HepG2 (cell line): Measurements from ENCODE around the gene SLCO2B1. TPM values are rescaled to one million over a fixed set of nuclear protein-coding genes. Genes with fewer than 3 reads are reported as not detected.
A peak's percentile ranks its signal among the peaks of the same experiment; 100 is the strongest.

Source experiments
- BRD4 ChIP-seq: sonication (generic); formaldehyde crosslinking; IDR thresholded peaks from 2 replicates; pipeline ENCODE4 v1.4.0; 2020; ENCODE audit warnings: missing genetic modification reagents
- CBFB ChIP-seq: sonication (generic); formaldehyde crosslinking; IDR thresholded peaks from 2 replicates; pipeline ENCODE4 v1.4.0; 2020; ENCODE audit warnings: missing genetic modification reagents
- CBX2 ChIP-seq, 2 experiments: fragments of 200-600 bp in 1 of 2; sonication (generic); formaldehyde crosslinking in 1 of 2; IDR thresholded peaks; 2 replicates each; pipeline versions ENCODE4 v1.7.0 to v1.8.1; 2018 to 2022; ENCODE audit warnings: low read depth in 2 of 2, low read length in 1 of 2, mild to moderate bottlenecking in 1 of 2, missing genetic modification reagents in 1 of 2
- EP300 ChIP-seq, 3 experiments: sonication (generic) in 1 of 3; formaldehyde crosslinking in 1 of 3; IDR thresholded peaks; 2 replicates each; pipeline versions ENCODE4 v1.5.1 to v1.6.1; 2011 to 2020; ENCODE audit warnings: low read depth in 2 of 3, low read length in 2 of 3, borderline replicate concordance in 1 of 3, improper control_type of control experiment in 1 of 3, mild to moderate bottlenecking in 1 of 3, missing genetic modification reagents in 1 of 3, moderate library complexity in 1 of 3
- JUND ChIP-seq: sonication (generic); formaldehyde crosslinking; IDR thresholded peaks from 2 replicates; pipeline ENCODE4 v1.8.0; 2022; ENCODE audit warnings: mild to moderate bottlenecking, missing genetic modification reagents
- KMT2B ChIP-seq: IDR thresholded peaks from 2 replicates; pipeline ENCODE4 v1.6.1; 2016; ENCODE audit warnings: missing genetic modification reagents, missing compliant biosample characterization
- MYNN ChIP-seq: sonication (generic); formaldehyde crosslinking; IDR thresholded peaks from 2 replicates; pipeline ENCODE4 v1.4.0; 2020; ENCODE audit warnings: mild to moderate bottlenecking, low read depth, missing genetic modification reagents
- NFE2 ChIP-seq: sonication (generic); formaldehyde crosslinking; IDR thresholded peaks from 2 replicates; pipeline ENCODE4 v1.4.0; 2020; ENCODE audit warnings: missing genetic modification reagents
- POLR2A ChIP-seq, 2 experiments: IDR thresholded peaks; 2 replicates each; pipeline ENCODE4 v1.6.1; 2011; ENCODE audit warnings: low read depth in 2 of 2, low read length in 2 of 2, mild to moderate bottlenecking in 1 of 2, moderate library complexity in 1 of 2; ENCODE audit not compliant: insufficient read depth in 1 of 2
- RFXAP ChIP-seq: sonication (generic); formaldehyde crosslinking; IDR thresholded peaks from 2 replicates; pipeline ENCODE4 v1.4.0; 2020; ENCODE audit warnings: missing genetic modification reagents, borderline replicate concordance
- TCF7 ChIP-seq: sonication (generic); IDR thresholded peaks from 2 replicates; pipeline ENCODE4 v1.6.1; 2016; ENCODE audit warnings: antibody characterized with exemption, low read depth
- THAP11 ChIP-seq: IDR thresholded peaks from 2 replicates; pipeline ENCODE4 v1.6.1; 2016; ENCODE audit warnings: missing biosample characterization, missing genetic modification reagents
- TIGD3 ChIP-seq: sonication (generic); formaldehyde crosslinking; IDR thresholded peaks from 2 replicates; pipeline ENCODE4 v1.5.1; 2020; ENCODE audit warnings: mild to moderate bottlenecking, missing genetic modification reagents, borderline replicate concordance
- ZNF101 ChIP-seq: sonication (generic); formaldehyde crosslinking; IDR thresholded peaks from 2 replicates; pipeline ENCODE4 v1.4.0; 2020; ENCODE audit warnings: mild to moderate bottlenecking, low read depth, missing genetic modification reagents, borderline replicate concordance
- ZNF556 ChIP-seq: sonication (generic); formaldehyde crosslinking; IDR thresholded peaks from 2 replicates; pipeline ENCODE4 v1.4.0; 2020; ENCODE audit warnings: mild to moderate bottlenecking, missing genetic modification reagents, borderline replicate concordance
- ZNF713 ChIP-seq: sonication (generic); formaldehyde crosslinking; IDR thresholded peaks from 2 replicates; pipeline ENCODE4 v1.4.0; 2020; ENCODE audit warnings: mild to moderate bottlenecking, missing genetic modification reagents
- ZNF780A ChIP-seq: sonication (generic); formaldehyde crosslinking; IDR thresholded peaks from 2 replicates; pipeline ENCODE4 v1.8.0; 2022; ENCODE audit warnings: mild to moderate bottlenecking, missing genetic modification reagents, moderate library complexity
- ZSCAN30 ChIP-seq: sonication (generic); formaldehyde crosslinking; IDR thresholded peaks from 2 replicates; pipeline ENCODE4 v1.5.0; 2020; ENCODE audit warnings: mild to moderate bottlenecking, missing genetic modification reagents
- polyA plus RNA-seq, 8 experiments: library from polyadenylated mRNA; depleted of rRNA in 3 of 8; stranded (reverse) in 7 of 8; unstranded in 1 of 8; fragments of >200 nt; fragmentation: Illumina TruSeq in 4 of 8; extraction: Trizol in 4 of 8; gene quantifications; 2 replicates each; pipeline versions ENCODE4 v1.2.1 to v1.2.3, GENCODE V29; 2011 to 2016; ENCODE audit warnings: low read depth in 4 of 8, missing spikeins in 1 of 8, mixed read lengths in 1 of 8; ENCODE audit not compliant: insufficient read depth in 1 of 8
- total RNA-seq, 5 experiments: library from RNA; depleted of rRNA; stranded (reverse); fragments of >200 nt; fragmentation: Illumina TruSeq; extraction: Trizol; gene quantifications; 2 replicates each; pipeline ENCODE4 v1.2.3, GENCODE V29; 2016; ENCODE audit warnings: low read depth in 1 of 5
- TF ChIP-seq, protein P1 (sequence below): IDR thresholded peaks from 2 replicates; pipeline ENCODE4 v1.6.1; 2016
- TF ChIP-seq, protein P2 (sequence below): sonication (generic); formaldehyde crosslinking; IDR thresholded peaks from 2 replicates; pipeline ENCODE4 v1.4.0; 2020; ENCODE audit warnings: low read depth, missing genetic modification reagents
- TF ChIP-seq, protein P3 (sequence below): sonication (generic); formaldehyde crosslinking; conservative IDR thresholded peaks from 2 replicates; pipeline ENCODE4 v1.8.1; 2023; ENCODE audit warnings: missing genetic modification reagents

The SLCO2B1 gene
- total and polyA plus RNA-seq, 2 of the 13 experiments (the other 11 are each of a cell fraction or from before 2014, with no cell fraction given) = 15.3 to 19.8 TPM

DNA sequence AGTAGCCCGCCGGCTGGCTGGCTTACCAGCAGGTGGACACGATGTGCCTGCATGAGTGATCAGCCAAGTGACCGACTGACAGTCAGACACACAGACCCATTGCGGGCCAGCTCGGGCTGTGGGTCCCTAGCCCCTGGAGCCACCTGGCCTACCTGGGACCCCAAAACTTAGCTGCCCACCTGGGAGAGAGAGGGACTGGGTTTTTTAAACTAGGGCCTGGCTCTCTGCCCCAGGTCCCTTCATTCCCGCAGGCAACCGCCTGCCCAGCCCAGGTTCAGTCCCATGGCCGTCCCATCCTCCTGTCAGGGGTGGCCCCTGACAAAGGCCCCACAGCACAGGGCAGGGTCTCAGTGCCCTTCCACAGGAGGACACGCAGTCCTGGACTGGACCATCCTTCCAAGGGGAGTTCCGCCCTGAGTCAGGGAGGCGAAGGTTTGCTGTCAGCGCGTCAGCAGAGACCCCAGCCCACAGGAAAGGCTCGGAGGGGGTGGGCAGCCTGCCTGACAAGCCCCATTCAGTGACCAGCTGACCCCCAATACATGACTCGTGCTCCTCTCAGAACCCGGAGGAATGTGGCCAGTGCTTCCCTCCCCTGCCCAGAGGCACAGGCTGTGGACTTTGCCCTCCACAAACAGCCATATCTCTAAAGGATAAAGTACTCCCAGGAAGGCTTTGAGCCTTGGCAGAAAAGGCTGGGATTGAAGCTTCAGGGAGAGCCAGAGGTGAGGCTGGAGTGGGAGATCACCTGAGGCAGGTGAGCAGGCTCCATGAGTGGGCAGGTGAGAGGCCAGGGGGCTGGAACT, 8.4 kb downstream of the SLCO2B1 start (continued):
- no peak for TF ChIP-seq ZSCAN30
- no peak for TF ChIP-seq CBX2 (IDR thresholded peaks at IDR 0.05; ENCODE audit: low read depth, low read length)
- no peak for TF ChIP-seq CBX2 (CRISPR knock-in tag; IDR thresholded peaks at IDR 0.05; ENCODE audit: low read depth)
- TF ChIP-seq ZNF780A (CRISPR knock-in tag) = 0 out of 2 replicates have a peak, but pooled peaks have one; percentile 62
- TF ChIP-seq THAP11 (CRISPR knock-in tag) = no peak
- no peak for TF ChIP-seq KMT2B
- TF ChIP-seq TIGD3 = peak; percentile 36; the same call in 1 of the 2 replicates
- 0 out of 2 replicates have a peak, but pooled peaks have one; percentile 40 for TF ChIP-seq TCF7
- TF ChIP-seq, protein P1, sequence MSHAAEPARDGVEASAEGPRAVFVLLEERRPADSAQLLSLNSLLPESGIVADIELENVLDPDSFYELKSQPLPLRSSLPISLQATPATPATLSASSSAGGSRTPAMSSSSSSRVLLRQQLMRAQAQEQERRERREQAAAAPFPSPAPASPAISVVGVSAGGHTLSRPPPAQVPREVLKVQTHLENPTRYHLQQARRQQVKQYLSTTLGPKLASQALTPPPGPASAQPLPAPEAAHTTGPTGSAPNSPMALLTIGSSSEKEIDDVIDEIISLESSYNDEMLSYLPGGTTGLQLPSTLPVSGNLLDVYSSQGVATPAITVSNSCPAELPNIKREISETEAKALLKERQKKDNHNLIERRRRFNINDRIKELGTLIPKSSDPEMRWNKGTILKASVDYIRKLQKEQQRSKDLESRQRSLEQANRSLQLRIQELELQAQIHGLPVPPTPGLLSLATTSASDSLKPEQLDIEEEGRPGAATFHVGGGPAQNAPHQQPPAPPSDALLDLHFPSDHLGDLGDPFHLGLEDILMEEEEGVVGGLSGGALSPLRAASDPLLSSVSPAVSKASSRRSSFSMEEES (CRISPR knock-in tag) = peak; percentile 80
- TF ChIP-seq ZNF101 (CRISPR knock-in tag) = no peak
- TF ChIP-seq, protein P2, sequence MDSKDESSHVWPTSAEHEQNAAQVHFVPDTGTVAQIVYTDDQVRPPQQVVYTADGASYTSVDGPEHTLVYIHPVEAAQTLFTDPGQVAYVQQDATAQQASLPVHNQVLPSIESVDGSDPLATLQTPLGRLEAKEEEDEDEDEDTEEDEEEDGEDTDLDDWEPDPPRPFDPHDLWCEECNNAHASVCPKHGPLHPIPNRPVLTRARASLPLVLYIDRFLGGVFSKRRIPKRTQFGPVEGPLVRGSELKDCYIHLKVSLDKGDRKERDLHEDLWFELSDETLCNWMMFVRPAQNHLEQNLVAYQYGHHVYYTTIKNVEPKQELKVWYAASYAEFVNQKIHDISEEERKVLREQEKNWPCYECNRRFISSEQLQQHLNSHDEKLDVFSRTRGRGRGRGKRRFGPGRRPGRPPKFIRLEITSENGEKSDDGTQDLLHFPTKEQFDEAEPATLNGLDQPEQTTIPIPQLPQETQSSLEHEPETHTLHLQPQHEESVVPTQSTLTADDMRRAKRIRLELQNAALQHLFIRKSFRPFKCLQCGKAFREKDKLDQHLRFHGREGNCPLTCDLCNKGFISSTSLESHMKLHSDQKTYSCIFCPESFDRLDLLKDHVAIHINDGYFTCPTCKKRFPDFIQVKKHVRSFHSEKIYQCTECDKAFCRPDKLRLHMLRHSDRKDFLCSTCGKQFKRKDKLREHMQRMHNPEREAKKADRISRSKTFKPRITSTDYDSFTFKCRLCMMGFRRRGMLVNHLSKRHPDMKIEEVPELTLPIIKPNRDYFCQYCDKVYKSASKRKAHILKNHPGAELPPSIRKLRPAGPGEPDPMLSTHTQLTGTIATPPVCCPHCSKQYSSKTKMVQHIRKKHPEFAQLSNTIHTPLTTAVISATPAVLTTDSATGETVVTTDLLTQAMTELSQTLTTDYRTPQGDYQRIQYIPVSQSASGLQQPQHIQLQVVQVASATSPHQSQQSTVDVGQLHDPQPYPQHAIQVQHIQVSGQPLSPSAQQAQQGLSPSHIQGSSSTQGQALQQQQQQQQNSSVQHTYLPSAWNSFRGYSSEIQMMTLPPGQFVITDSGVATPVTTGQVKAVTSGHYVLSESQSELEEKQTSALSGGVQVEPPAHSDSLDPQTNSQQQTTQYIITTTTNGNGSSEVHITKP (CRISPR knock-in tag) = peak; percentile 98
- no peak for TF ChIP-seq RFXAP (CRISPR knock-in tag)
- 0 out of 2 replicates have a peak, but pooled peaks have one; percentile 31 for TF ChIP-seq CBFB (CRISPR knock-in tag)
- no peak for TF ChIP-seq MYNN (CRISPR knock-in tag)
- TF ChIP-seq POLR2A (IDR thresholded peaks at IDR 0.05; ENCODE audit: insufficient read depth in 1 of 2, low read depth in 2 of 2, low read length in 2 of 2) = no peak; a peak in 2 of 4 replicates
- no peak for TF ChIP-seq NFE2 (CRISPR knock-in tag)
- no peak; the same call in 1 of the 2 replicates for TF ChIP-seq BRD4 (CRISPR knock-in tag)
- TF ChIP-seq, protein P3, sequence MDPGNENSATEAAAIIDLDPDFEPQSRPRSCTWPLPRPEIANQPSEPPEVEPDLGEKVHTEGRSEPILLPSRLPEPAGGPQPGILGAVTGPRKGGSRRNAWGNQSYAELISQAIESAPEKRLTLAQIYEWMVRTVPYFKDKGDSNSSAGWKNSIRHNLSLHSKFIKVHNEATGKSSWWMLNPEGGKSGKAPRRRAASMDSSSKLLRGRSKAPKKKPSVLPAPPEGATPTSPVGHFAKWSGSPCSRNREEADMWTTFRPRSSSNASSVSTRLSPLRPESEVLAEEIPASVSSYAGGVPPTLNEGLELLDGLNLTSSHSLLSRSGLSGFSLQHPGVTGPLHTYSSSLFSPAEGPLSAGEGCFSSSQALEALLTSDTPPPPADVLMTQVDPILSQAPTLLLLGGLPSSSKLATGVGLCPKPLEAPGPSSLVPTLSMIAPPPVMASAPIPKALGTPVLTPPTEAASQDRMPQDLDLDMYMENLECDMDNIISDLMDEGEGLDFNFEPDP (CRISPR knock-in tag) = no peak
- TF ChIP-seq JUND (CRISPR knock-in tag) = no peak
- TF ChIP-seq ZNF556 (CRISPR knock-in tag) = no peak
- no peak for TF ChIP-seq ZNF713 (CRISPR knock-in tag)
- TF ChIP-seq EP300 (IDR thresholded peaks at IDR 0.05; ENCODE audit: low read depth in 2 of 2, low read length in 2 of 2) = peak; percentile 4 to 84; a peak in 2 of 4 replicates
- peak; percentile 48; the same call in 1 of the 2 replicates for TF ChIP-seq EP300 (CRISPR knock-in tag; IDR thresholded peaks at IDR 0.05; ENCODE audit: borderline replicate concordance)
